ENCODE data around the gene PSMD3.
A peak's percentile ranks its signal among the peaks of the same experiment; 100 is the strongest.

Gene PSMD3

GRCh38 chr17:39962642-39963220, 17.9 kb upstream of the PSMD3 start, which contains the start of gene GSDMA:
Gene GSDMA, plus strand, starts transcription at chr17:39963004. Its CDS starts 2,684 bp downstream, at chr17:39965688.
- no peak for DNase-seq

- DNase-seq: no peak
These were observed 16.8 kb upstream of the PSMD3 start for GRCh38 chr17:39963829-39964228.

GRCh38 chr17:39965017-39965699, 15.4 kb upstream of the PSMD3 start:
- DNase-seq: no peak

GRCh38 chr17:39966771-39967170, 13.8 kb upstream of the PSMD3 start:
- no peak for DNase-seq

- no peak for DNase-seq
These were observed 11.8 kb upstream of the PSMD3 start for GRCh38 chr17:39968761-39969160.

GRCh38 chr17:39969375-39969774, 11.2 kb upstream of the PSMD3 start:
- no peak for DNase-seq

- DNase-seq: no peak
These were observed 10.4 kb upstream of the PSMD3 start for GRCh38 chr17:39970157-39970692.

GRCh38 chr17:39971076-39971603, 9.5 kb upstream of the PSMD3 start:
- DNase-seq: no peak

- no peak for DNase-seq
These were observed 8.3 kb upstream of the PSMD3 start for GRCh38 chr17:39972271-39972670.

- no peak for DNase-seq
These were observed 7.1 kb upstream of the PSMD3 start for GRCh38 chr17:39973496-39973895.

- no peak for DNase-seq
These were observed 6.2 kb upstream of the PSMD3 start for GRCh38 chr17:39974433-39974832.

GRCh38 chr17:39975801-39976200, 4.8 kb upstream of the PSMD3 start:
- DNase-seq: no peak

GRCh38 chr17:39979016-39979670, 1.5 kb upstream of the PSMD3 start:
- no peak for DNase-seq

GRCh38 chr17:39979893-39980350, 685 bp upstream of the PSMD3 start:
- peak; percentile 33 for DNase-seq

- DNase-seq: no peak
These were observed 667 bp downstream of the PSMD3 start for GRCh38 chr17:39981207-39981741.

GRCh38 chr17:39981766-39982375, 1.3 kb downstream of the PSMD3 start:
- no peak for DNase-seq

GRCh38 chr17:39988206-39988810, 7.7 kb downstream of the PSMD3 start:
- DNase-seq: no peak

GRCh38 chr17:39994448-39994847, 13.8 kb downstream of the PSMD3 start:
- no peak for DNase-seq

GRCh38 chr17:39995438-39995837, 14.8 kb downstream of the PSMD3 start:
- DNase-seq: no peak

- no peak for DNase-seq
These were observed 15.6 kb downstream of the PSMD3 start for GRCh38 chr17:39996162-39996561.

- no peak for DNase-seq
These were observed 16.2 kb downstream of the PSMD3 start for GRCh38 chr17:39996800-39997199.

- DNase-seq: no peak
These were observed 16.9 kb downstream of the PSMD3 start for GRCh38 chr17:39997543-39997942.
